AG04449 (cell line): ENCODE results near the gene DRAM1.

Source experiments
- CTCF ChIA-PET: fragments of 350-600 bp; formaldehyde crosslinking; extraction: SDS; loops from one replicate; lab custom pipeline; 2021; ENCODE audit warnings: antibody characterized with exemption; lab: Yijun Ruan, JAX
- POLR2A ChIA-PET: fragments of 400-600, 350-600 bp; formaldehyde crosslinking; extraction: SDS; loops from one replicate; lab custom pipeline; 2020; ENCODE audit warnings: antibody characterized with exemption, inconsistent platforms; lab: Yijun Ruan, JAX
- DNase-seq: peaks from one replicate; pipeline ENCODE4 v3.0.0-alpha.2; 2010; ENCODE audit warnings: low read depth, low spot score
- H3K4me3 ChIP-seq: 2 replicates; pipeline ENCODE4 v1.5.1; 2011; ENCODE audit warnings: low read depth, mild to moderate bottlenecking, control low read depth, low read length
- CTCF ChIP-seq: IDR thresholded peaks from one replicate; pipeline ENCODE4 v1.5.1; 2011; ENCODE audit warnings: mild to moderate bottlenecking, moderate library complexity, low read length, control low read depth, inconsistent platforms; ENCODE audit not compliant: insufficient read depth; ENCODE audit errors: missing control alignments

The DRAM1 gene

GRCh38 chr12:101954676-101955075 is 77.3 kb downstream of the DRAM1 start:
- no peak for TF ChIP-seq CTCF
- no peak overlapping the region for H3K4me3 ChIP-seq
- ChIA-PET CTCF (interaction anchor here (0.9 to 1.1 kb wide), 3 partner anchors 9 to 785 kb away, joined by 3 read pairs; no protein-coding TSS in a partner anchor), POLR2A (no interaction called here)
- DNase-seq, result no peak

GRCh38 chr12:101957252-101957959 is 80.0 kb downstream of the DRAM1 start:
- no peak for DNase-seq

GRCh38 chr12:101959607-101960006 is 82.2 kb downstream of the DRAM1 start:
- no peak for DNase-seq
- no peak for TF ChIP-seq CTCF
- CTCF ChIA-PET, result interaction anchor here (5.1 kb wide), 1 partner anchor 20 kb away, joined by 21 read pairs; no protein-coding TSS in a partner anchor
- POLR2A ChIA-PET, result no interaction called here
- no peak overlapping the region for H3K4me3 ChIP-seq

More at GRCh38 chr12:101957252-101957959, 80.0 kb downstream of the DRAM1 start:
- H3K4me3 ChIP-seq, result no peak overlapping the region
- TF ChIP-seq CTCF, result no peak
- ChIA-PET CTCF (interaction anchor here (0.7 to 5.1 kb wide), 7 partner anchors 13 to 925 kb away, joined by 3 to 21 read pairs (median 3); no protein-coding TSS in a partner anchor), POLR2A (no interaction called here)

- DNase-seq, result no peak
- no peak overlapping the region for H3K4me3 ChIP-seq
- CTCF ChIA-PET, result no interaction called here
- no peak for TF ChIP-seq CTCF
- POLR2A ChIA-PET, result no interaction called here
These were observed 85.1 kb downstream of the DRAM1 start for GRCh38 chr12:101962486-101962885.

GRCh38 chr12:101963697-101964096 is 86.3 kb downstream of the DRAM1 start:
- ChIA-PET CTCF (no interaction called here), POLR2A (no interaction called here)
- no peak for DNase-seq
- TF ChIP-seq CTCF, result no peak
- H3K4me3 ChIP-seq, result no peak overlapping the region

- no peak overlapping the region for H3K4me3 ChIP-seq
- TF ChIP-seq CTCF, result no peak
- no peak for DNase-seq
- CTCF ChIA-PET, result interaction anchor here (0.8 kb wide), 1 partner anchor 27 kb away, joined by 3 read pairs; no protein-coding TSS in a partner anchor
- POLR2A ChIA-PET, result no interaction called here
These were observed 89.1 kb downstream of the DRAM1 start for GRCh38 chr12:101966496-101966895.
